Thyroid gland (tissue), 4 donors: ENCODE data around the gene UBE2U. TPM values are rescaled to one million over a fixed set of nuclear protein-coding genes. Genes with fewer than 3 reads are reported as not detected.

Source experiments
- DNase-seq, 2 donors: peaks; one replicate each; pipeline ENCODE4 v3.0.0-alpha.2; 2019
- H3K27ac ChIP-seq, 3 donors: fragments of 200-600 bp; sonication (generic); 1 replicate in 2 of 3; 2 replicates in 1 of 3; pipeline ENCODE4 v1.5.1; 2016 to 2019; ENCODE audit warnings: mild to moderate bottlenecking in 1 of 3, moderate library complexity in 1 of 3
- H3K27me3 ChIP-seq: fragments of 200-600 bp; sonication (generic); one replicate; pipeline ENCODE4 v1.5.1; 2019
- H3K36me3 ChIP-seq, 2 donors: fragments of 200-600 bp; sonication (generic); one replicate each; pipeline ENCODE4 v1.5.1; 2016 to 2019
- H3K4me1 ChIP-seq, 2 donors: fragments of 200-600 bp; sonication (generic); one replicate each; pipeline ENCODE4 v1.5.1; 2017 to 2019
- H3K4me3 ChIP-seq, 3 donors: fragments of 200-600 bp; sonication (generic); replicated peaks in 1 of 3; 1 replicate in 2 of 3; 2 replicates in 1 of 3; pipeline ENCODE4 v1.5.1; 2016; ENCODE audit warnings: mild to moderate bottlenecking in 1 of 3
- H3K9me3 ChIP-seq: fragments of 200-600 bp; sonication (generic); one replicate; pipeline ENCODE4 v1.5.1; 2017
- CTCF ChIP-seq, 6 experiments: fragments of 200-600 bp in 3 of 6; fragments of 450-650 bp in 3 of 6; sonication (generic) in 3 of 6; IDR thresholded peaks; one replicate each; pipeline ENCODE4 v1.5.1; 2016 to 2019; ENCODE audit warnings: antibody characterized with exemption in 6 of 6, mild to moderate bottlenecking in 2 of 6, inconsistent platforms in 1 of 6, moderate library complexity in 1 of 6
- POLR2A ChIP-seq, 2 donors: fragments of 450-650 bp; IDR thresholded peaks; one replicate each; pipeline ENCODE4 v1.6.1; 2017; ENCODE audit warnings: antibody characterized with exemption in 2 of 2, mild to moderate bottlenecking in 2 of 2, moderate library complexity in 1 of 2
- WGBS, 2 donors: methylation state at CpG; one replicate each; pipeline ENCODE4 v1.1.5; 2017; 5-methylcytosine and 5-hydroxymethylcytosine counted together
- intact Hi-C: fragments of 100-400 bp; cut with DNase I; formaldehyde crosslinking; loops from one replicate; pipeline ENCODE4 v1.15.1; 2023
- total RNA-seq, 4 donors: library from RNA; depleted of rRNA; stranded (reverse); fragments of >200 nt; gene quantifications; one replicate each; pipeline ENCODE4 v1.2.3, GENCODE V29; 2016

UBE2U gene
- total RNA-seq, 4 donors from 2014 or later, result not detected

GRCh38 chr1:64302194-64302593 is 98.8 kb downstream of the UBE2U start:
- WGBS, 2 donors, result 96 to 97% methylated on average over 3 of the region's 3 CpGs
- no peaks in the 10 kb centered on the region for H3K27me3 ChIP-seq
- DNase-seq, result no peak
- no peak overlapping the region for H3K27ac ChIP-seq
- no peaks in the 10 kb centered on the region for H3K36me3 ChIP-seq
- TF ChIP-seq POLR2A (IDR thresholded peaks at IDR 0.05) (no peak), CTCF (IDR thresholded peaks at IDR 0.05) (no peak)
- no peak overlapping the region for H3K4me3 ChIP-seq
- no peaks in the 10 kb centered on the region for H3K4me1 ChIP-seq
- H3K9me3 ChIP-seq, result no peaks in the 10 kb centered on the region
- intact Hi-C loops, result no loop called here

- Histone ChIP-seq H3K4me1 (no peaks in the 10 kb centered on the region), H3K9me3 (no peaks in the 10 kb centered on the region), H3K27ac (no peak overlapping the region), H3K36me3 (no peaks in the 10 kb centered on the region), H3K4me3 (no peak overlapping the region), H3K27me3 (no peaks in the 10 kb centered on the region)
- DNase-seq, result no peak
- intact Hi-C loops, result no loop called here
- WGBS, 2 donors, result 90 to 91% methylated on average over 2 of the region's 2 CpGs
- TF ChIP-seq POLR2A (IDR thresholded peaks at IDR 0.05) (no peak), CTCF (IDR thresholded peaks at IDR 0.05) (no peak)
Measured at GRCh38 chr1:64302971-64303370, 99.5 kb downstream of the UBE2U start.

GRCh38 chr1:64304823-64305222 is 101.4 kb downstream of the UBE2U start:
- no peak for DNase-seq
- Histone ChIP-seq H3K9me3 (no peaks in the 10 kb centered on the region), H3K4me1 (no peaks in the 10 kb centered on the region), H3K4me3 (no peak overlapping the region), H3K36me3 (no peaks in the 10 kb centered on the region), H3K27me3 (no peaks in the 10 kb centered on the region), H3K27ac (no peak overlapping the region)
- intact Hi-C loops, result no loop called here
- TF ChIP-seq POLR2A (IDR thresholded peaks at IDR 0.05), result no peak
- no peak for TF ChIP-seq CTCF (IDR thresholded peaks at IDR 0.05)

GRCh38 chr1:64308866-64309265 is 105.4 kb downstream of the UBE2U start:
- Histone ChIP-seq H3K4me3 (no peak overlapping the region), H3K36me3 (no peaks in the 10 kb centered on the region), H3K9me3 (no peaks in the 10 kb centered on the region), H3K27me3 (no peaks in the 10 kb centered on the region), H3K27ac (no peak overlapping the region), H3K4me1 (no peaks in the 10 kb centered on the region)
- TF ChIP-seq CTCF (IDR thresholded peaks at IDR 0.05), result no peak
- TF ChIP-seq POLR2A (IDR thresholded peaks at IDR 0.05), result no peak
- 60 to 67% methylated on average over 6 of the region's 6 CpGs for WGBS, 2 donors
- intact Hi-C loops, result no loop called here
- DNase-seq, result no peak

- DNase-seq, result no peak
- WGBS, 2 donors, result 87 to 89% methylated on average over 5 of the region's 5 CpGs
- H3K4me1 ChIP-seq, result no peaks in the 10 kb centered on the region
- H3K4me3 ChIP-seq, result no peak overlapping the region
- no peaks in the 10 kb centered on the region for H3K36me3 ChIP-seq
- TF ChIP-seq POLR2A (IDR thresholded peaks at IDR 0.05) (no peak), CTCF (IDR thresholded peaks at IDR 0.05) (no peak)
- H3K27me3 ChIP-seq, result no peaks in the 10 kb centered on the region
- H3K9me3 ChIP-seq, result no peaks in the 10 kb centered on the region
- intact Hi-C loops, result no loop called here
- no peak overlapping the region for H3K27ac ChIP-seq
Measured at GRCh38 chr1:64309431-64309831, 106.0 kb downstream of the UBE2U start.
